Activated CD4-positive, alpha-beta T cell treated with anti-CD3 and anti-CD28 coated beads, Interleukin-10, Interleukin-2, amounts not matched to agents 100 ng/mL and 50 ng/mL, durations not matched to agents 16 hours and 8 hours (primary cell): ENCODE results near the gene THADA.
"Not testable (repeated sequence)": the region's sequence is repeated elsewhere in the genome, so short reads cannot be mapped to it uniquely, and the experiment has no call there.

Experiments used
- DNase-seq: peaks from one replicate; pipeline ENCODE4 v3.0.0-alpha.2; 2020

THADA gene

GRCh38 chr2:43321446-43321845 is 274.4 kb downstream of the THADA start:
- no peak for DNase-seq

GRCh38 chr2:43319541-43319940 is 276.3 kb downstream of the THADA start:
- DNase-seq: no peak

- DNase-seq: no peak
Observed at GRCh38 chr2:43318791-43319190, 277.0 kb downstream of the THADA start.

- no peak for DNase-seq
Observed at GRCh38 chr2:43317680-43318079, 278.2 kb downstream of the THADA start.

GRCh38 chr2:43317194-43317593 is 278.6 kb downstream of the THADA start:
- no peak for DNase-seq

DNA sequence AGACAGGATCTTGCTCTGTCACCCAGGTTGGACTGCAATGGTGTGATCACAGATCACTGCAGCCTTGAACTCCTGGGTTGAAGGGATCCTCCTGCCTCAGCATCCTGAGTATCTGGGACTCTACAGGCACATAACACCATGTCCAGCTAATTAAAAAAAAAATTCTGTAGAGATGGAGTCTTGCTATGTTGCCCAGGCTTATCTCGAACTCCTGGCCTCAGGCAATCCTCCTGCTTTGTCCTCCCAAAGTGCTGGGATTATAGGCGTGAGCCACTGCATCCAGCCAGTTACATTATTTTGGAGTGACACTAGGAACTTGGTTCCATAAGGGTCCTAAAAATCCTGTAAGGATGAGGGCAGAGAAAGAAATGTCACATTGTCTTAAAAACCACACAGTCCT is 280.4 kb downstream of the THADA start:
- DNase-seq: no peak

- no peak for DNase-seq
Observed at GRCh38 chr2:43314299-43314927, 281.4 kb downstream of the THADA start.

- DNase-seq: no peak
Observed at GRCh38 chr2:43313642-43314017, 282.2 kb downstream of the THADA start.

DNA sequence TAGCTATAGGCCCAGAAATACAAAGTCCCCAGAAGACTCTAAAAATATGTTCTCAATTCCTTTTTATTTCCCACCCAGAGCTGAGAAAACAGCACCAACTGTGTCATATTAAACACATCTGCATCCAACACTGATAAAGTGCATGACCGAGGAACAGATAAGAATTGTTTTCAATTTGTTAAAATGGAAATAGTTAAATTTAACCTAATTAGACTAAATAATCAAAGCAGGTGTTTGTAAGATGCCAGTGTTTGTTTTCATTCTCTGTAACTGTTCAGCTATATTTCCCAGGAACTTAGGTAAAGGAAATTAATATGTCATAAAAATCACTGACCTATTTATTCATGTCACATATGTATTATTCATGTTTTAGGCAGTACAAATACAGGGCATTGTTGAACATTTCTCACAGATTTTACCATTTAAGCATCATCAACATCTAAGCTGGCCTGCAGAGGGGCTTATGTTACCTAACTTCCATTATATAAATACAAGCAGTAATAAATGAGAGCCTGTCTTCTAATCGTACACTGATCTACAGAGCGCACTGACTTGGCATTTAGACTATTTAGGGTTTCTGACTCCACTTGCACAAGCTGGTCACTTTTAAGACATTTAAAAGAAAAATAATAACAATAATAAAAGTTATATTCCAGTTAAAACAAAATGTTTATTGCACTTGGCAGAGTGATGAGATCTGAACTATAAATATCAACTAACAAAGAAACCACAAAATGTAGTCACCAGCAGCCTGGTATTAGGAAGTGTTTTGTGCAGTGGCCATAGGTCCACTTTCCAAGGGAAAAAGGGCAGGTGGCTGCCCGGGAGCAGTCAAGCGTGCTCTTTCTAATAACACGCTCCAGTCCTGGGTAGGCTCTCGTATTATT is 282.8 kb downstream of the THADA start:
- DNase-seq: no peak

- no peak for DNase-seq
Observed at GRCh38 chr2:43311276-43311675, 284.6 kb downstream of the THADA start.

DNA sequence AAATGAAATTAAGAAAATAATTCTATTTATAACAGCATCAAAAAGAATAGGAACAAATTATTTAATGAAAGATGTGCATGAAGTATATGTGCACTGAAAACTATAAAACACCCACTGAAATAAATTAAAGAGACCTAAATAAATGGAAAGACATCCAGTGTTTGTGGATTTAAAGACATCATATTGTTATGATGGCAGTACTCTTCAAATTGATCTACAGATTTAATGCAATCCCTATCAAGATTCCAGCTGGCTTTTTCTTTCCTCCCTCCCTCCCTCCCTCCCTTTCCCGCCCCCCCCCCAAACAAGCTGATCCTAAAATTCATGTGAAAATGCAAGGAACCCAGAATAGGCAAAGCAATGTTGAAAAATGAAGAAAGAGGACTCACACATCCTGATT is 285.9 kb downstream of the THADA start:
- no peak for DNase-seq

- DNase-seq: no peak
Observed at GRCh38 chr2:43307973-43308372, 287.9 kb downstream of the THADA start.

GRCh38 chr2:43307046-43307445 is 288.8 kb downstream of the THADA start:
- DNase-seq: no peak

DNA sequence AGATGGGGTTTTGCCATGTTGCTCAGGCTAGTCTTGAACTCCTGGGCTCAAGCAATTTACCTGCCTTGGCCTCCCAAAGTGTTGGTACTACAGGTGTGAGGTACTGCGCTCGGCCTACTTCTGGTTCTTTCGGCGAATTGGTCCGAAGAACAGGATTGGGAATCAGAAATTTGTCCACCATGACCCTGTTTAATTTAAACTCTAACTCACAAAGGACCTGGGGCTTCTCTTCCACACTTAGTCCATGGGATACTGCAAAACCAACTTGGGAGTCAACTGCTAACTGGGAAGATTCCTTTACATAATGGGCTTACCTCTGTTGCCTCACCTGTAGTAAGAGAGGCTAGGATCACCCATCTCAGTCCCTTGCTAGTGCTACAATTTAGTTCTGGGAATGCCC is 289.6 kb downstream of the THADA start:
- DNase-seq: no peak

DNA sequence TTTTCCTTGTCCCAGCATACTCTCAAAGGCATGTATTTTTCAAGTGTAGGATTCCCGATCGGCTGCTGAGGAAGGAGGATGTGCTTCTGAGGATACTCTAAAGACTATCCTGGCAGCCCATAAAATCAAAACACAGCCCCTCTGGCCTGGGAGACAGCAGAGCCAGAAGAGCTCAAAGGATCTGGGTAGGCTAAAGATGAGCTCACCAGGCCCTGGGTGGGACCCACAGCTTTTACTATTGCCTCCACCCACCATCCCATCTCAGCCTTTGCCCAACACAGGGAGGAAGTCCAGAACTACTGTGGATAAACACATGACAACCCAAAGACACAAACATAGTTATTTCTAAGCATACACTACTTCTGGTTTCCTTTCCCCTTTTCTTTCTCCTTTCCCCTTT is 290.3 kb downstream of the THADA start:
- DNase-seq: no peak

DNA sequence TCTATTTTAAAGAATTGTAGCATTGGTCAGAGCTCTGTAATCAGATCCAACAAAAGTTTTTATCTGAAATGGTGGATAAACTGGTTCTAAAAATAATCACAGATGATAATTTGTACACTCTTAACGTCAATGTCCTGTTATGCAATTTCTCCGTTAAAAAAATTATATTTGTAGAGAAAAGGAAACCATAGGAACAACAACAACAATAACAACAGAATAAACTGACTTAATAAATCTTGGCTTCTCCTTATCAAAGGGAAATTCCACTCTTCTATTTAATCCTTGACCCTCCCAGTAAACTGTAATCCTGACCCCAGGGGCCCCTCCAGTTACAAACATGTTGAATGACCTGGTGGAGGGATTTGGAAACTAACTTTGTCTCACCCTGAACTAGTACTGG is 290.8 kb downstream of the THADA start:
- no peak for DNase-seq

DNA sequence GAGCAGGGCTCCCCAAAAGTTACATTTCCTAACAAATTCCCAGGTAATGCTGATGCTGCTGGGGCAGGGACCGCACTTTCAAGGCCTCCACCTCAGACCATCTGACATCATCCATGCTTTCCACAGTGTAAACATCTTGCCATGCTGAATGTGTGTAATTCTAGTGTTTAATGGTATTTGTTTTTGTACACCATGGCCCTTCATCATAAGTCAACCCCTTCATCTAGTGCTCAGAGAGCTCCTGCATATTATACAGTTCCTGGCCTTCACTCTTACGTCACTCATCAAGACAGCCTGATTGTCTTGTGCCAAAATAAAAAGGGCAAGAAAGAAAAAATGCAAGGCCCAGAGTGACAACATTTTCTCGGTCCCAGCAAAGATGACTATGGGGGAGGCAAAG is 291.9 kb downstream of the THADA start:
- DNase-seq: no peak

GRCh38 chr2:43302961-43303494 is 292.8 kb downstream of the THADA start:
- DNase-seq: peak; percentile 59

- DNase-seq: no peak
Observed at GRCh38 chr2:43302182-43302960, 293.5 kb downstream of the THADA start.

GRCh38 chr2:43300781-43301583 is 294.9 kb downstream of the THADA start:
- DNase-seq: no peak

GRCh38 chr2:43300222-43300621 is 295.6 kb downstream of the THADA start:
- no peak for DNase-seq

GRCh38 chr2:43298500-43298899 is 297.3 kb downstream of the THADA start:
- DNase-seq: no peak

GRCh38 chr2:43297740-43298139 is 298.1 kb downstream of the THADA start:
- DNase-seq: not testable (repeated sequence)
